Measurements from ENCODE around the gene PLA2G12A. TPM values are rescaled to one million over a fixed set of nuclear protein-coding genes. Genes with fewer than 3 reads are reported as not detected.

The PLA2G12A gene
- total RNA-seq = 9.3 and 14.9 TPM in 2 replicates

DNA sequence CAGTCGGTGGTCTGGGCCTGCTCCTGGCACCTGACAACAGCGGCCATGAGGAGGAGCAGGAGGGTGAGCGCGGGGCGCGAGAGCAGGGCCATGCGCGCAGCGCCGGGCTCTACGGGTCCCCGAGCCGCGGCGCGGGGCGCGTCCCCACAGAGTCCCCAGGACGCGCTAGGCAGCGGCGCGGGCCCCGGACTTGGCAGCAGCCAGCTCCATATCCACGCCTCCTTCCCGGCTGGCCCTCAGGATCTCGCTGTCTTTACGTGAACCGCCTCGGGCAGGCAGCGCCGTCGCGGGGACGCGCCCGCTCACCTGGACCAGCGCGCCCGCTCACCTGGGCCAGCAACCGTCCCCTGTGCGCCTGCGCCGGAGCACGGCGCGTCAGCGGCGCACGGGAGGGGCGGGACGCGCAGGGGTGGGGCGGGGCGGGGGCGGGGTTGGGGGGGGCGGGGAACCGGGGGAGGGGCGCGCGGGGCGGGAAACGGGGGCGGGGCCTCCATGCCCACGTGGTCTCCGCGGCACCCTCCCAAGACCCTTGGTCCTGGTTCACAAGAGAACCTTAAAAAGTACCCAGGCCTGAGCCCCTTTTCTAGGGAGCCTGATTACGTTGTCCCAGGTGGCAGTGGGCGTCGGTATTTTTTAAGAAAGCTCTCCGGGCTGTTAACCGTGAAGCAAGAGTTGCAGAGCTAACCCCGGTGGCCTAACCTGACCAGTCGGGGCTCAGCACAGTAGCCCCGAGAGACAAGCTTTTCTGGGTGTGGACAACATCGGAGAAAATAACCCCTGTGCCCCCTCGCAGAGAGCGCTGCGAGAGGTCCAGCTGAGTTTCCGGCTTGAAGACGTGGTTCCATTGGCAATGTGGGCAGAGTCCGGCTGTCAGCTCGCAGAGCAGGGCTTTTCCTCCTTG lies at the start of gene PLA2G12A:
Gene PLA2G12A, minus strand, starts transcription at position 353 of the 901 bp plus-strand sequence. Its CDS starts 261 bp downstream, at position 92.

DNA sequence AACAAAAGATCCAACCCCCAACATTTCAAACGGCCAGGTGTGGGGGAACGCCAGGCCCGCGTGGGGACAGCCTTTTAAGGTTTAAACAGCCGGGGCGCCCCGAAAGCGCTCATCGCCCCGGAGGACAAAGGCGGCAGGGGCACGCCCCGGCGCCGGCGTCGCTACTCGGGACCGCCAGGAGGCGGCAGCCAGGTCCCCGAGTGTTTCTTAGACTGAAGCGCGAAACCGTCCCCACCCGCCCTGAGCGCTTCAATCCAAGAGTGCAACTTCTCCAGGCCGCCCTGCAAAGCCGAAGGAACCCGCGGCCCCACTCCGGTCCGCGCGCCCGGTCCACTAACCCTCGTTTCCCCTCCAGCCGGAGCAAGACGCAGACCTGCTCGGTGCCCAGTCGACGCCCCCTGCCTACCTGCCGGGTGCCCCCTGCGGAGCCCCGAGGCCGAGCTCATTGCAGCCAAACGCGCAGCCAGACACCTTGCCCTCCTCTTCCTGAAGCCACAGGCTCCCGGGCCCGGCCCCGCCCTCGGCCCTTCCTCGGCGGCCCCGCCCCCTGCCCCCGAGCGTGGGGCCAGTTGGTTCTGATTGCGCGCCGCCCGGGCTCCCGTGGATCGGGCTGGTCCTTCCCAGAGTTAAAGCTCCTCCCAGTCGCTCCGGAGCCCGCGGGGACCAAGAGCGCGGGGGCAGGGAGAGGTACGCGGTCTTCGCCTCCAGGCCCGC lies 26.8 kb downstream of the PLA2G12A start, which contains the start of gene CASP6:
Gene CASP6, minus strand, starts transcription at position 496 of the 714 bp plus-strand sequence. Its CDS starts 50 bp downstream, at position 446.

Other genes with a start within 250 kb of the PLA2G12A start
- gene MCUB, start 169.8 kb downstream of the PLA2G12A start, total RNA-seq = 54.6 and 64.6 TPM in 2 replicates
- 68.9 and 79.0 TPM in 2 replicates for gene CASP6, start 26.6 kb downstream of the PLA2G12A start, total RNA-seq
- 8.8 and 37.5 TPM in 2 replicates for gene CFI, start 71.9 kb upstream of the PLA2G12A start, total RNA-seq
- gene GAR1, start 85.7 kb upstream of the PLA2G12A start, total RNA-seq = 4.0 and 5.5 TPM in 2 replicates
- not detected in 2 replicates for gene RRH, start 97.9 kb upstream of the PLA2G12A start, total RNA-seq
- gene LRIT3, start 118.0 kb upstream of the PLA2G12A start, total RNA-seq = not detected in 2 replicates
- gene EGF, start 182.8 kb upstream of the PLA2G12A start, total RNA-seq = under 0.01 and 0.15 TPM in 2 replicates